ENCODE results near the gene HCAR3.
A peak's percentile ranks its signal among the peaks of the same experiment; 100 is the strongest.
"Not testable (repeated sequence)": the region's sequence is repeated elsewhere in the genome, so short reads cannot be mapped to it uniquely, and the experiment has no call there.

The HCAR3 gene

DNA sequence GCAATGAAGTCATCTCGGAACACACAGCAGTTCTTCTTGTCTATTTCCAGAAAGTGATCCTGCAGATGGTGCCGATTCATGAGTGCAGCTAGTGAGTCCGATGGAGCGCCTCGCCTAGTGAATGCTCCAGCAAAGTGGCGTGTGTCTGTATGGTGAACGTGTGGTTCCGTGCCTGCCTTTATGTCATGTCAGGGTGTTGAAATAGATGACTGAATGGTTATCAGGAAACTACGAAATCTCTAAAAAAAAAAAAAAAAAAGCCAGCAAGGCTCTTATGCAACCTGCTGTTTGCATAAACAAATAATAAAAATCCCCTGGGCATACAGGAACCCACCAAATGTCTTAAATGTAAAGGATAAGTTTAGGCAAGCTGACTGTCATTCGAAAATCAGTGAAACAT lies at the start of gene HCAR3:
TSS of gene HCAR3 (minus strand) at position 154 of the 400 bp plus-strand sequence. CDS start at position 80, 74 bp downstream.
- not testable (repeated sequence) for DNase-seq

DNA sequence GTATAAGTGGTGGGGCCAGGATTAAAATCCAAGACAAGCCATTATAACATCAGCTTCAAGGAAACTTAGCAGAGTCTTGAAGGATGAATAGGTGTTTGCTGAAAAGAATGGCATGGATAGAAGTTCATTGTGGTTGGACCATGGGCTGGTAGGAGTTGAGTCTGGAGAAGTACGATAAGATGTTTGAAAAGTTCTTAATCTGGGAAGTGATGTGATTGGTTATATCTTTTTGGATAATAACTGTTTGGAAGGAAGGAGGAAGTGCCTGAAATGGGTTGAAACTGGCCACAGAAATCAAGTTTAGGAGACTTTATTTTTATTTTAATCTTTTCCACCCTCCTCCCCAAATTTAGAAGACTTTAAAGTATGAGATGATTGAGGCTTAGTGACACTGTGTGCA lies 41.0 kb upstream of the HCAR3 start:
- no peak for DNase-seq

DNA sequence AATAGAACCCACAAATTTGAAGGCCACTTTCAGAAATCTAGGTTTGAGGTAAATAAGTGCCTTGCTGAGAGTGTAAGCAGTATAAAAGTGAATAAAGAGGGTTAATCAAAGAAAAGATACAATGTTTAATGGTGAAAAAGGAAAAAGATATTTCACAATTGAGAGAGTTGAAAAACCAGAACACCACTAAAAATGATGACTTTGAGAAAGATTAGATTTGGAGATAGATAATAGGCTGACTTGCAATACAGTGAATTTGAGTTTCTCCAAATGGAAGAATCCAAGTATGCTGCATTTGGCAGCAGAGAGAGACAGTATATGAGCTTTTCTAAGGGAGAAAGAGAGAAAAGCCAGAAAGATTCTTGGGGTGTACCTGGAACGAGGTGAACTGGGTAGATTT lies 38.2 kb upstream of the HCAR3 start:
- DNase-seq = no peak

DNA sequence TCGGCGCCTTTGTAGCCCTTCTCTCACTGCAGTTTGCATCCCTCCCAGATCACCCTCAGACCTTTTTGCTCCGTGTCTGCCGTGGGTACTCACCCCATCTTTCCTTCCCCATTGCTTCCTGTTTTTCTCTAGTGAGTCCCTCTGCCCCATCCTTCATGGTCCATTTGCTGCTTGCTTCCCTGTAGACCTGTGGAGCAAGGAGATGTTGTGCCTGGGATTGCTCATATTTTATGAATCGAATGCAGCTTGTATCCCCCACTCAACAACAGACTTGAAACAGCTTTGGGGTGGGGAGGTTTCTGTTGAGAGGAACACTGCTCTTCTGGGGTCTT lies 36.7 kb upstream of the HCAR3 start:
- no peak for DNase-seq

DNA sequence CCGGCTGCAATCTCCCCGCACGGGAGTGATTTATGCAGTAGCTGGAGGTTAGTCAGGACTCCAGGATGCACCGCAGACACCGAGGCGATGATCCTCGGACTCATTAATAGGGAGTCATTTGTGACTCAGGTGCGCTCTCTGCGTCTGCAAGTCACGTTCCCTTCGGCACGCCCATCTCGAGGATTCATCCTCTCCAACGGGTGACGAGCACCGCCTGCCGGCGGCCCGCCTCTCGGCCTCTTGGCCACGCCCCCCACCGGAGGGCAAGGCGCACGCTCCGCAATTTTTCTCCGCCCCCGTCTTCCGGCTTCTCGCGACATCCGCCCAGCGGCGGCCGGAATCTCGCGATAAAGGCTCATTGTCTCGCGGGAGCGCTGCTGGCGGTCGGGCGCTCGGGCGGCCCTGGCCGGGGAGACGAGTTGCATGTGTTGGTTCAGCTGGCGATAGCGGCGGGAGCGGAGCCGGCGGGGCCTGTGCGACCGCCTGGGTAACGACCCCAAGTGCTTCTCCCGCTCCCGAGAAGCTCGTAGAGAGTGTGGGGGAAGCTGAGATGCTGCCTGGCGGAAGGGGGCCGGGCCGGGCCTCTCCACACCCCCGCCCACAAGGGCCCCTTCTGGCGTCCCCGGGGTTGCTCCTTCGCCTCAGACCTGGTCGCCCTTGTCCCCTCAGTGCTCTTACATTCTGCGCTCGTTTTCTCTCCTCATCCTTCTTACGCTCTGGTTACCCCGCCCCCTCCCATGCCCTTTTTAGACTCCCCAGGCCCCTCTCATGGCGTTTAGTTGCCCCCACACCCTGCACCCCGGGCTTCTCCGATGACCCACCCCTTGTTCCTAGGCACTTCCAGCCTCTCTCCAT lies 36.1 kb upstream of the HCAR3 start, which contains the start of gene DENR:
TSS of gene DENR (plus strand) at position 361 of the 855 bp plus-strand sequence. CDS start 878 bp downstream, outside the sequence.
- peak; percentile 65 to 97 (median 94) for DNase-seq

DNA sequence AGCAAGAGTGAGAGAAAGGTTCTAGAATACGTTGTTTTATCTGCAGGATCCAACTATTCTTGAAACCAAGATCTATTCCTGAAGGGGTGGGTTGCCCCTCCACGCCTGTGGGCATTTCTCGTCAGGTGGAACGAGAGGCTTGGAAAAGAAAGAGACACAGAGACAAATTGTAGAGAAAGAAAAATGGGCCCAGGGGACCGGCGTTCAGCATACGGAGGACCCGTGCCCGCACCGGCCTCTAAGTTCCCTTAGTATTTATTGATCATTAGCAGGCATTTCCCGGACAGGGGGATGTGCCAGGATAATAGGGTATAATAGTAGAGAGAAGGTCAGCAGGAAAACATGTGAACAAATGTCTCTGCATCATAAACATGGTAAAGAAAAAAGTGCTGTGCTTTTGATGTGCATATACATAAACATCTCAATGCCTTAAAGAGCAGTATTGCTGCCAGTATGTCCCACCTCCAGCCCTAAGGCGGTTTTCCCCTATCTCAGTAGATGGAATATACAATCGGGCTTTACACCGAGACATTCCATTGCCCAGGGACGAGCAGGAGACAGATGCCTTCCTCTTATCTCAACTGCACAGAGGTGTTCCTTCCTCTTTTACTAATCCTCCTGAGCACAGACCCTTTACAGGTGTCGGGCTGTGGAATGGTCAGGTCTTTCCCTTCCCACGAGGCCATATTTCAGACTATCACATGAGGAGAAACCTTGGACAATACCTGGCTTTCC lies 34.3 kb upstream of the HCAR3 start:
- DNase-seq = not testable (repeated sequence)

DNA sequence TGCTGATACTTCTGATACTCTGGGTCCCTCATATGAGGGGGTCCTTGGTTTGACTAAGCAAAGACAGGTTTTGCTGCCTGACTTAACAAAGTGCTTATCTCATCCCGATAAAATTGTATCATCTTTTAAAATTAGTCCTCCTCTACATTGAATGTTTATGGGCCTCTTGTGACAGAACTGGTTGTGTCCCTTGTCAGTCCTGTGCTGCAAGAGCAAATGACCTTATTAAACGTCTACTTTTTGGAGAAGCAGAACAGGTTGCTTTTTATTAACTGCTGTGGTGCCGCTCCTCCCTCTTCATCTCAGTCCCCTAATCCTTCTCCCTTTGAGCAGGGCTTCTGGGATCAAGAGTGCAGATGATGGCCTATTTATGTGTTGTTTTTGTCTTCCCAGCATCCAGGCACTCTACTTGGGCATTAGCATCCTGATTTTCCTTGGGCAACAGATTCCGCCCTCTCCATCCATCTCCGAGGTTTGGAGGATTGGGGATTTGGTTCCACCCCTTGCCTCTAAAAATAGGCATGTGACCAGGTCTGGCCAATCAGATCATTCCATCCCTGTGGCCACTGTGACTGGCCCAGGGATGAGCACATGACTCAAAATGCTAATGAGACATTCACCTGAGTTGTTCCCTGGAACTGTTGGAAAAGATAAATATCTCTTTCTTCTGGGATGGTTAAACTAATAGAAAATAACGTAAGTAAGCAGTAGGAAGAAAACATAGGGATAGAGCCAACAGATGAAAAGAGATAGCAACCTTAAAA lies 33.1 kb upstream of the HCAR3 start:
- peak in 1 of 56 donors; percentile 4 for DNase-seq

DNA sequence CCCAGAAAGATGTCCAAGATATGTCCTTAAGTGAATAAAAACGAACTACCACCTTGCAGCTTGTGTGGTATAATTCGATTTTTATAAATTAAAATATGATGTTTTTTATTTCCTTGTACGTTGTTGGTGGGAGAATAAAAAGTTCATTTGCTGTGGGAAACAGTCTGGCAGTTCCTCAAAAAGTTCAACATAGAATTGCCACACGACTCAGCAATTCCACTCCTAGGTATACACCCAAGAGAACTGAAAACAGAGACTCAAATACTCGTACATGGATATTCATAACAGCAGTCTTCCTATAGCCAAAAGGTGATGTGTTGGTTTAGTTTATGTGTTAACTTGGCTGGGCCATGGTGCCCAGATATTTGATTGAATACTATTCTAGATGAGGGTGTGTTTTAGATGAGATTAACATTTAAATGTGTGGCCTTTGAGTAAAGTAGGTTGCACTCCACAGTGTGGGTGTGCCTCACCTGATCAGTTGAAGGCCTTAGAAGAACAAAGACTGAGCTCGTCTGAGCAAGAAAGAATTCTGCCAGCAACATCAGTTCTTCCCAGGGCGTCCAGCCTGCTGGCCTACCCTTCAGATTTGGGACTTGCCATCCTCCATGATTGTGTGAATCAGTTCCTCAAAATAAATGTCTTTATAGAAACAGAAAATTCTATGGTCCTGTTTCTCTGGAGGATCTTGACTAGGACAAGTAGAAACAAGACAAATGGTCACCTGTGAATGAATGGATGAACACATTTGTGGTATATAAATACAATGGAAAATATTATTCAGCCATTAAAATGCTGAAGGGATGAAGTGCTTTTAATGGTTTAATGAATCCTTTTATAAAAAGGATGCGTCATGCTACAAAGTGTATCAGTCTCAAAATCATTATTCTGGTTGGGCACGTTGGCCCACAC lies 30.9 kb upstream of the HCAR3 start:
- DNase-seq = no peak

DNA sequence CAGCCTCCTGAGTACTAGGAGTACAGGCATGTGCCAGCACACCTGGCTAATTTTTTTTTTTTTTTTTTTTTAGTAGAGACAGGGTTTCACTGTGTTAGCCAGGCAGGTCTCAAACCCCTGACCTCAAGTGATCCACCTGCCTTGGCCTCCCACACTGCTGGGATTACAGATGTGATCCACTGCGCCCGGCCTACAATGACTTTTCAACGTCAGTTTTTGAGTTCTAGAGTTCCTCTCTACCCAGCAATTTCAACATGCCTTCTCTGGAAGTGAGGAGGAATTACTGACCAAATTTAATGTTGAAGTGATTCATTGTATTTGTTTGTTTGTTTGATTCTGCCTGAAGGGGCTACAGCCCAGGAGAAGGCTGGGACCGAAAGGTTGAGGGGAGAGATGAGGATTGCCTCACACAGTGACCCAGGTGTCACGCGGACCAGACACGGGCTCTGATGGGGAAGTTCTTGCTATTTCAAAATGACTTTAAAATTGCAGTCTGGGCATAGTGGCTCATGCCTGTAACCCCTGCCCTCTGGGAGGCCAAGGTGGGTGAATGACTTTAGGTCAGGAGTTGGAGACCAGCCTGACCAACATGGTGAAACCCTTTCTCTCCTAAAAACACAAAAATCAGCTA lies 27.4 kb upstream of the HCAR3 start:
- DNase-seq = peak in 6 of 56 donors; percentile 3 to 18 (median 8)

DNA sequence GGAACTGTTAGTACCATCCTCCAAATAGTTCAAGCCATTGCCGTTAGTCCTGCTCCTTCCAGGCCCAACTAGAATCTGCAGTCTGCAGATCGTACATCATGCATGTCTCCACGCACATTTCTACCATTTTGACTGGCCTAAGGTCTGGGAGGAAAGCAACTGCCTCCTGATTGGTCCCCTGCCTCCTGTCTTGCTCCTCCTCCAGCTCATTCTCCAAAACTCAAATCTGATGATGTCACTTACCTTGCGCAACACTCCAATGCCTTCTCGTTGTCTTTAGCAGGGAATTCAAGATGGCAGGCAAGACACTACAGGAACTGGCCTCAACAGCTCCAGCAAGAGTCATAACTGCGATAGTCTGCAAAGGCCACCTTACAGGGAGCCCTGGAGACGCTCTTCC lies 23.7 kb upstream of the HCAR3 start:
- DNase-seq = no peak

DNA sequence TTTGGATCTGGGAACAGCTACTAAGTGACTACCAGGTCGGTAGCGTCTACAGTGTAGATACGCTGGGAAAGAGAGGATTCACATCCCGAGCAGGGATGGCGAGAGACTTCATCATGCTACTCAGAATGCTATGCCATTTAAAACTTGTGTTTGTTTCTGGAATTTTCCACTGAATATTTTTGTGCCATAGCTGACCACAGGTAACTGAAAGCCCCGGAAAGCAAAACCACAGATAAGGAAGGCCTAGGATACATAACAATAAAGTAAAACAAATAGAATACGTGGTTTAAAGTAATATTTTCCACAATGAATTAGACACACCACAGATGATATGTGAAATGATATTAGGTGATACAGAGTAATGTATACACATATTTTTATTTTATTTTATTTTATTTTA lies 22.0 kb upstream of the HCAR3 start:
- DNase-seq = no peak

DNA sequence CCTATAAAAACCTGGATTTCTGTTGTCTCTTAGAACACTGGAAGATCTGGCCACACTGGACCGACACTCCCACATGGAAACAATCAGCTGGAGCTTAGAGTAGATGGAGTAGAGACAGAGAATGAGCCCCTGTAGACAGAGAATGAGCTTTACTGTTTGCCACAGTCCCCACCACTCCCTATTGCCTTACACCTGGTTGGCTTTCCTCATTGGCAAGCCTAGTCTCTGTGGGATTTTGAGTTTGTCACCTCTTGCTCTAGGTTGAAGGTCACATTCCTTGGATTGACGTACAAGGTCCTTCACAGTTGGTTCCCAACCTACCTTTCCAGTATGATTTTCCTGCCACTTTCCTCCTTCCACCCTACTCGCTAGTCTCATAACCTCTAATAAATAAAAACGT lies 16.0 kb upstream of the HCAR3 start:
- no peak for DNase-seq

DNA sequence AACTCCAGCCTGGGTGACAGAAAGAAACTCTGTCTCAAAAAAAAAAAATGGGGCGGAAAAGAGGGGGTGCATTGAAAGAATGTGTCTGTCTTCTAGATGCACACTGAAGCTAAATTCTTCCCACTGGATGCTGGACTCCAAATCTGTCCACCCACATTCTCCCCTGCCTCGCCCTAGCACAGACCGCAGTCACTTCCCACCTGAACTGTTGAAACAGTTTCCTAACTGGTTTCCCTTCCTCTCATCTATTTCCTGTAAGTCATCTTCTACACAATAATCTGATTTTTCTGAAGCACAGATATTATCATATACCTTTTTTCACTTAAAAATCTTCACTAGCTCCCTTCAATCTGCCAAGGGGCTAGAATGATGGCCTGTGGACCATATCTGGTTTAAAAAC lies 15.6 kb upstream of the HCAR3 start:
- no peak for DNase-seq

DNA sequence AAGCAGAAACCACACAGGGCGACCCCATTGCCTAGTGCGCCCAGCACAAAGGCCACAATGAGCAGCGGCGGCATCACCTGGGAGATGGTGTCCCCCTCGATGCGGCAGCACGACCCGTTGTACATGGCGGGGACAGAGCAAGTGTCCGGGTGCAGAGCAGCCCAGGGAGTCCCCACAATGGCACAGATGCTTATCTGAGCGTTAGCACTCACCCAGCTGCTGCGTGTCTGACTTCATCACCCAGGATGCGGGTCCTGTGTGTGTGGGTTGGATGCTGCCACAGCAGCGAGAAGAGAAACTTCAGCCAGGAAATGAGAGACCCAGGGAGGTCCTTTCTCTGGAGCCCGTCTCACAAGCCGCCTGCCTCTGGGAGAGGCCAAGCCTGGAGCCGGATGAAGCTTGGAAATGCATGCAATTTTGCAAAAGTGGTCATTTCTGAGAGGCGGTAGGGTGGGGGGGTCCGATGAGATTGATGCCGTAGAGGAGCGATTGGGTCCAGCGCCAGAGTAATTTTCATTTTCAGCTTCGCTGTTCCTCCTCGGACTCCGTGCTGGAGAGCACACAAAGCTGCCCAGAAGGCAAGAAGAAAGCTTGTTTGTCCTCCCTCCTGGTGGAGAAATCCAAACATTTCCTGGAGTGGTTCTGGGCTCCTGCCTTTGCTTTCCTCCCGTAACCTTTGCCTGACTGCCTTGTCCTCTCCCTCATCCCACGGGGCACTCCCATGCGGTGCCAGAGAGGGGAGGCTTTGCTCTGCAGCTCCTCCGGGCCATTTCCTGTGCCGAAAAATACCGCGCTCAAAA lies 13.8 kb upstream of the HCAR3 start, which contains the start of gene HCAR1:
TSS of gene HCAR1 (minus strand) at position 630 of the 800 bp plus-strand sequence. CDS start at position 125, 505 bp downstream.
- DNase-seq = no peak

DNA sequence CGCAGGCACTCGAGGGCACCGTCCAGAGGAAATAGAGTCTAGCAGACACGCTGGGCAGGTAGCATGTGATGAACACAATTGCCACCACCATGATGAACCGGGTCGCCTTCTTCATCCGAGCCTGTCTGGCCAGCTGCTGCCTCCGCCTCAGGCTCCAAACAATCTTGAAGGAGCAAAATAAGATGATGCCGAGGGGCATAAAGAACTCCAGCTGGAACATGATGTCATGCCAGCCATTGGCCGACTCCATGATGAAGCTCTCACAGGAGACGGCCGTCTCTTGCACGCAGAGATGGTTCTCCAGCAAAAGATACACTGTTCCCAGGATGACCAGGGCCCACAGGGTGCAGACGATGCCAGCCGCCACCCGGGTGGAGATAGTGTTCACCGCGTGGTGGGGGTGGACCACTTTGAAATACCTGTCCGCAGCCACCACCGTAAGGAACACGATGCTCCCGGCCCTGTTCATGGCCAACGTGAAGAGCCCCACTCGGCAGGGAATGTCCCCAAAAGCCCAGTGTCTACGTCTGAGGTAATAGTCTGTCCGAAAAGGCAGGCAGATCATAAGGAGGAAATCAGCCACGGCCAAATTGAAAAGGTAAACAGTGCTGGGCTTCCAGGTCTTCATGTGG lies 13.1 kb upstream of the HCAR3 start:
- DNase-seq = no peak

DNA sequence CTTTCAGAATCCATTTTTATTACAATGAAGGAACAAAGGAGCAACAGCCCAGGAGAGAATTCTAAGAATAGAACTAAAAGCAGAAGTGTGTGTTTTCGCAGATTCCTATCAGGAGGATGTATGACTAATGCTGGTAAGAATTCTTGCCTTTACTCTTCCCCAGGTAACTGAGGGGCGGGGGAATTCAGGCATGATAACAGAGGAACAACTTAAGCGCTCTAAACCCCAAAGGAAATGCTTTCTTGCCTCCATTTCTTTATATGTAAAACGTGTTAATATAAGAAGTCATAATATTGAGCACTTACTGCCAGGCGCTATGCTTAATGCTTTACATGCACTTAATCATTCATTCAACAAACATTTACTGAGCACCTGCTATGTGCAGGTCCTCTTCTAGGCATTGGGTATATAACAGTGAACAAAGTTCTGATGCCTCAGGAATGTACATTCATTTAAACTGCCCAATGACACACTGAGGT lies 9.5 kb upstream of the HCAR3 start:
- DNase-seq = no peak

DNA sequence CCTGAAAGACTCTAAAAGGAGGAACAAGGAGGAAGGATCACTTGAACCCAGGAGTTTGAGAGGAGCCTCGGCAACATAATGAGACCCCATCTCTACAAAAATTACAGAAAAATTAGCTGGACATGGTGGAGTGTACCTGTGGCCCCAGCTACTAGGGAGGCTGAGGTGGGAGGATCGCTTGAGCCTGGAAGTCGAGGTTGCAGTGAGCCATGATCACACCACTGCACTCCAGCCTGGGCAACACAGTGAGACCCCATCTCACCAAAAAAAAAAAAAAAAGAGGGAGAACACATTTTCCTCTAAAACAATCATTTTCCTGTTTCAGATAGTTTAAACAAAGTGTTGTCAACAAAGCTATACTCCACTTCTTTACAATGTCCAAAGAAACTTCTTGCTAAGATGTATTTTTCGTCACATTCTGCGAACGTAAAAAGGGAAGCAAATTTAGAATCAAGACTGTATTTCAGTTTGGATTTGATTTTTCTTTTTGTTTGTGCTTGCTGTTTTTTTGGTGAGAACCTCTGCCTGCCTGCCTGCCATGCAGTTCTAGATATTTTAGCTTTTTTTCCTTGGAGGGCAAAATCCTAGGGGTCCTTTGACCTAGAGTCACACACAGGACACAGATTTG lies 9.0 kb upstream of the HCAR3 start:
- DNase-seq = no peak

DNA sequence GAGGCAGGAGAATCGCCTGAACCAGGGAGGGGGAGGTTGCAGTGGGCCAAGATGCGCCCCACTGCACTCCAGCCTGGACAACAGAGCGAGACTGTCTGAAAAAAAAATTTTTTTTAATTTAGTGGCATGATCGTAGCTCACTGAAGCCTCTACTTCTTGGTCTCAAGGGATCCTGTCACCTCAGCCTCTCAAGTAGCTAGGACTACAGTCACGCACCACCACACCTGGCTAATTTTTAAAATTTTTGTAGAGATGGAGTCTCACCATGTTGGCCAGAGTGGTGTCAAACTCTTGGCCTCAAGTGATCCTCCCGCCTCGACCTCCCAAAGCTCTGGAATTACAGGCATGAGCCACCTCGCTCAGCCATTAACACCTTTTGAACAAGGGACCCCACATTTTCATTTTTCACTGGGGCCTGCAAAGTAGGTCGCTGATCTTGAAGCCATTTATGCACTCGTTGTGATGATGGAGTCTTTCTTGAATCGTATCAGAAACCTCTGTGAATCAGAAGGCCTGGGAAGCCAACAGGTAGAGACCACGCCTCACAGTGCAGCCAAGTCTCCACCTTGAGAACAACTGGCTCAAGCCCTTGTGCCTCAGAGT lies 8.1 kb upstream of the HCAR3 start:
- DNase-seq = no peak

All from amygdala (tissue), 56 donors.